HG03139 (cell line): ENCODE data around the gene PHF10.
"Not testable (repeated sequence)": the region's sequence is repeated elsewhere in the genome, so short reads cannot be mapped to it uniquely, and the experiment has no call there.

Experiments used
- ATAC-seq: cut with Tn5 transposase; IDR thresholded peaks from one replicate; pipeline ENCODE4 v1.9.1; 2021; ENCODE audit not compliant: unreplicated experiment

The PHF10 gene

DNA sequence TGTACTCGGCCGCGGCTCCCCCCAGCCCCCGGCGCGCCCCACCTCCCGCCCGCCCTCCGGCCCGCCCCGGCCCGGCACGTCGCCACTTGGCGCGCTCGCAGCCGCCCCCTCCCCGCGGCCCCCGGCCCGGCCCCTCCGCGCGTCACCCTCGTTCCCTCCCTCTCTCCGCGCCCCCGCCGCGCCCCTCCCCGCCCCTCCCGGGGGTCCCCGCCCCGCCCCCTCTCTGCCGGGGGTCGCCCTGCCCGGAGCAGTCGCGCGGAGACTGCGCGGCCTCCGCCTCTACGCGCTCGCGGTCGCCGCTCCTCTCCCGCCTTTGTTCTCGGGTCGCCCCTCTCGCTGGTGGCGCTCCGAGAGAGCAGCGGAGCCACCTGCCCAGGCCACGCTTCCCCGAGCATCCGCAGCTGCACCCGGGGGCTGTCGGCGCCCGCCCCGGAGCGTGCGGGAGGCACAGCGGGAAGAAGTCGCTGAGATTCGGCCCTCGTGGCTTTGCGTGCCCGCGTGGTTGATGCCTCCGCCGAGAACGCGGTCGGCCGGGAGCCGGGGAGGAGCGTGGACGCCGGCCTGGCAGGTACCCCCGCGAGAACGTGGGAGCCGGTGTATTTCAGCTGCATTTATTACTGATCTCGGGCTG is at the start of gene PHF10:
PHF10 (minus strand) TSS at position 7 of the 631 bp plus-strand sequence. CDS start 569 bp downstream, outside the sequence.
- ATAC-seq = peak; percentile 37

DNA sequence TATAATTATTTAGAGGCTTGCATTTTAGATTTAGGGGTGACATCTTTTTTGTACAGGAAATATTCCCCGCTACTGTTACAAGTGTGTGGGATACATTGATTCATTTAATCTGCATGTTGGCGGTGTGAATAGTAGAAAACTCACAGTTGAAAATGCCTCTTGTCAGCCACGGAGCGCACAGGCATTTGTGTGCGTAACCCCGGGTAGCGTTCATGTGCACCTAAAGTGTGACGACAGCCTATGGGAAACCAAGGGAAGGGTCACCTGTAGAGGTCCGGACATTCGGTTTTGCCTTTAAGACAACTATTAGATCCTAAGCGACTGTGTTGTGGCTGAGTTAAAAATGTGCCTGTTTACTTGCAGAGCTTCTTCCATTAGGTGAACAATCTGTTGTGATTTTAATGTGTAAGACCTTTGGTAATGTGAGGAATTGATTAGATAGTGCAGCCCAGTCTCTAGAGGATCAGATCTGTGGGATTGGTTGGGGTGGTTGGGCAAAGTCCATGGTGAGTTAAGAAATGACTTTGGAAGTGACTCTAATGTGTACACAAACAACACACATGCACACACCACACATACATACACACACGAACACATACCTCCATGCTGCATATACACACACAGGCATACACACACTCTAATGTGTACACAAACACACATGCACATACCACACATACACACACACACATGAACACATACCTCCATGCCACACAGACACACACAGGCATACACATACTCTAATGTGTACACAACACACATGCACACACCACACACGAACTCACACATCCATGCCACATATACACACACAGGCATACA is 42.8 kb upstream of the PHF10 start:
- no peak for ATAC-seq

DNA sequence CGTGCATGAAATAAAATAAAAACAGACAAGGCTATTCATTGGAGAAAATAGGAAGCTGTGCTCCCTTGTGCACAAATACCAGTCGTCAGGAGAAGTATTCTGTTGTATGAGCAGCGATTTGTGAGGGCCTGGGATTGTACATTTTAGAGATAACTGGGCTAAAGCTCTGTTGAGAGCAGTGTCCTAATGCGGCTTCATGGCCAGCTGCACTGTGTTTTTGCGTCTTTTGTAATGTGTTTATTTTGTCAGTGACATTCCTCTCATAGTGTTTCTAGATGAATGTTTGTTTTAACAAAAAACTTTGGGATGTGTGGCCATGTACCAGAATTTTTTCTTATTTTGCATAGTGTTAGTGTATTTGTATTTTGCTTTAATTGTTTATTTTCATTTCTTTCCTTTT is 41.9 kb upstream of the PHF10 start:
- no peak for ATAC-seq

DNA sequence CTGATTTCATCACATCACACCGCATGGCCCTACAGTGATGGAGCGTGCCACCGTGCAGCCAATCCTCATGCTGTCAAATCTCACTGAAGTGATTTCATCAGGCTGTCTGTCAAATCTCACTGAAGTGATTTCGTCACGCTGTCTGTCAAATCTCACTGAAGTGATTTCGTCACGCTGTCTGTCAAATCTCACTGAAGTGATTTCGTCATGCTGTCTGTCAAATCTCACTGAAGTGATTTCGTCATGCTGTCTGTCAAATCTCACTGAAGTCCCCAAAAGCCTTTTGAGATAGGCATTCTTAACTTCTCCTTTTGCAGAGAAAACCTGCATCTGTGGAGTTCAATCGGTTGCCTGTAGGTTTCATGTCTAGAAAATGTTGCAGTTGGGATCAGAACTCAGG is 41.5 kb upstream of the PHF10 start:
- not testable (repeated sequence) for ATAC-seq

DNA sequence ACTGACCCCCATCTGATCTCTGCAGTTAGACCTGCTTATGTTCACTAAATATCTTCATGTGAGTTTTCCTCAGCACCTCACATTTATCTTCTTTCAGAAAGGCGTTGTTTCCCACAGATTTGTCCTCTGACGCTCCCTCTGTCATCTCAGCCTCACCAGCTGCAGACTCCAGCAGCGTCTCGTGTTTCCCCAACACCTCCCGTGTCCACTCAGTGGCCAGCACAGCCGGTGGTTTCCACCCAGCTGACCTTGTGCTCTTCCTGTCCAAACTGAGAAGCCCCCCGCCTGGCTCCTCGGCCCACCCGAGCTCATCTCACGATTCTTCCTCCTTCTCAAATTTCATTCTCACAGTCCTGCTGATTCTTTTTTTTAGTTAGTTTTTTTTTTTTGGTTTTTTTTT is 39.6 kb upstream of the PHF10 start:
- ATAC-seq = no peak

DNA sequence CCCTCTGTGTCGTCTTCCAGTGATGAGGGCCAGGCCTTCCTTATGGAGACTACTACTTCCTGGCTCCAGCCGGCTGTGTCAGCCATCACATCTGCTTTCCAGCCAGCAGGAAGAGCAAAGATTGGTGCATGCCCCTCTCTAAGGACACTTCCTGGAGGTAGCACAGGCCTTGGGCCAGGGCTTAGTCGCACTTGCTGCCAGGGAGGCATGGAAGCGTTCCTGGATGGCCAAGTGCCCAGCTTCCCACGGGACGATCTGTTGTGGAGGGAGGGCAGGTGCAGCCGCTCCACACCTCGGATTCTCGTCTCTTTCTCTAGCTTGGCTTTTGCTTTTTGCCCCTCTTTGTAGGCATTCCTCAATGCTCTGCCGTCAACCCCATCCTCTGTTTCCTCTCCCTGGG is 39.0 kb upstream of the PHF10 start:
- ATAC-seq = no peak

DNA sequence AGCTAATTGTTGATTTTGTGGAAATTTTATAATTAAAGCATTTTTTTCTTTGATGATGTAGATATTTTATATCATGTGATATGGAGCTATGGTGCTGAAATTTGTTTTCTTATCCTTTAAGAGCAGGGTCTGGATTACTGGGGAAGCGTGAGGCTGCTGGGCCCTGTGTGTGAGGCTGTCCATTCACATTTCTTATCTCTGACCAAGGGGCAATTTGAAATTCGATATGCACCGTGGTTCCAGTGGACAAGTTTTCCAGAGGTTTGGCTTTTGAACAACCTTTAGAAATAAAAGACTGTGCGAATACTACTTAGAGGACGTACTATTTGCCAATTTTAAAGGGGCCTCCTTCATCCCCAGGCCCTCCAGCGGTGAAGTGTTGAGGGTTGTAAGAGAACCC is 30.9 kb upstream of the PHF10 start:
- no peak for ATAC-seq

DNA sequence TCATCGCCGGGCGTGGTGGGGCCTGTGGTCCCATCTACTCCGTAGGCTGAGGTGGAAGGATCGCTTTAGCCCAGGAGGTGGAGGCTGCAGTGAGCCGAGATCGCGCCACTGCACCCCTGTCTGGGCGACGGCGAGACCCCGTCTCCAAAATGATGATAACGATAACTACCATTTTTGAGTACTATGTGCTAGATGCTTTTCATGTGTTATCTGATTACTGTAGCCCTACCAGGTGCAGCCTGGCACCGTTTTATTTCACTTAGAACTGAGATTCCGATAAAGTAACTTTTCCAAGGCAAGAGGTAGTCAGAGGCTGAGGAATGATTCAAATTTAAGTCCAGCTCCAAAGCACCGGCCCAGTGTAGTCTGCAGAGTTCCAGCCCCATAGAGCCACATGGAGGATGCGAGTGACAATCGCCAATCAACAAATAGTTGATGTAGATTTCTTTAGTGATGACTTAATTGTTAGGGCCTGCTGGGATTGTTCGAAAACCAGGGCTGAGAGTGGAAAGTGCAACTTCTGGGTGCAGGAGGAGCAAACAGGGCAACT is 27.8 kb upstream of the PHF10 start:
- ATAC-seq = no peak

DNA sequence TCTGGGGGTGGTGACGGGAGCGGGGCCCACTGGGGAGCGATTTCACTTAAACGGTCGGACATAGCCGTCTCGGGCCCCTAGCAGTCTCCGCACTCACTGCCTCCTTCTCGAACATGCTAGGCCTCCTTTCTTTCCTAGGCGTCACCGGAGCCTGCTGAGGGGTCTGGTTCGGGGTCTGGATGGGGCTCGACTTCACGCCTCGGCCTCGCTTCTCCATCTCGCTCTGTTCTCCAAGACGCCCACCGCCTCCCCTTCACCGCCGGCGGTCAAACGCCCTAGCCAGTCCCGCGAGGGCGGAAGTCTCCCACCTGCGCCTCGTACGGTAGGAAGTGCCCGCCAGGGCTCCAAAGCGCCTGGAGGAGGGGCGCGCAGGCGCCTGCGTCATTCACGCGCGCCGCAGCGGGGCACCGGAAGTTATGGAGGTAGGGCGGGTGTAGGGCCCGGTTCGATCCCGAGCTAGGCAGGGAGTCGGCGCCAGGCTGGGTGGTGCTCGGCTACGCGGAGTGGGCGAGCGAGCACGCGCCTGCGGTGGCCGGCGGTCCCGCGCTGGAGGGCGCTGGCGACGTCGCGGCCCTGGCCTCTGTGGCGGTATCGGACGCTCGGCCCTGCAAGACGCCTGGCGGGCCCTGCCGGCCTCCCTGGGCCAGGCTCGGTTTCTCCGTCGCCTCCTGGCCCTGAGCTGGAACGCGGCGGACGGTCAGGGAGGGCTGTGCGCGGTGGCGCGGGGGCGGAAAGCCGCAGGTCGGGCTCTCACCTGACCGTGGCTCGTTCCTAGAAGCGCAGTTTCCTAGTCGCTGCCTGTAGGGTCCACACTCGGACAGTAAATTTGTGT is 27.2 kb upstream of the PHF10 start, which contains the start of the genes DYNLT2 and ERMARD:
DYNLT2 (minus strand) TSS at position 331 of the 832 bp plus-strand sequence; CDS start at position 217, 114 bp downstream.
ERMARD (plus strand) TSS at position 381 of the 832 bp plus-strand sequence; CDS start at position 417, 36 bp downstream.
- ATAC-seq = peak; percentile 95

DNA sequence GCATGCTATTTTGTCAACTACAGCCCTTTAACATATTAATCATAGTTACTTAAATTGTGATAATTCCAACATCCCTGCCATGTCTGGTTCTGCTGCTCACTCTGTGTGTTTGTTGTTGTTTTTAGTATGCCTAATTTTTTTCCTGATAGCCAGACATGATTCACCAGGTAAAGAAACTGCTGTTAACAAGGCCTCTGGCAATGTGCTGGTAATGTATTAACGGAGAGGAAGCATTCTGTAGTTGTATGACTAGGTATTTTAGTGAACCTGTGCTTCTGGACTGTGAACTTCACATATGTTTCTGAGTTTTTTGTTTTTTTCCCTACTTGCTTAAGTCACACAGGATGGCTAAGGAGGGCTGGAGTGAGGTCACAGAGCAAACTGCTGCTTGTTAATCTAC is 22.3 kb upstream of the PHF10 start:
- no peak for ATAC-seq

DNA sequence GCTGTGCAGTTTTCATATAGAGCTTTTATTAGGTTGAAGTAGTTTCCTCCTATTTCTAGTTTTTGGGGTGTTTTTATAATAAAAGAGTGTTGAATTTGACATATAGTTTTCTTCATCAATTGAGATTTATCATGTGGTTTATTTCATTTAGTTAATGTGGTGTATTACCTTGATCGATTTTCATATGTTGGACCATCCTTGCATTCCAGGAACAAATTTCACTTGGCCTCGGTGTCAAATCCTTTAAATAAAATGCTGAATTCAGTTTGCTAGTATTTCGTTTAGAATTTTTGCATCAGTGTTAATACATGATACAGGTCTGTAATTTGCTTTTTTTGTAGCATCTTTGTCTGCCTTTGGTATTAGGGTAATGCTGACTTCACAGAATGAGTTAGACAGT is 21.1 kb upstream of the PHF10 start:
- no peak for ATAC-seq

DNA sequence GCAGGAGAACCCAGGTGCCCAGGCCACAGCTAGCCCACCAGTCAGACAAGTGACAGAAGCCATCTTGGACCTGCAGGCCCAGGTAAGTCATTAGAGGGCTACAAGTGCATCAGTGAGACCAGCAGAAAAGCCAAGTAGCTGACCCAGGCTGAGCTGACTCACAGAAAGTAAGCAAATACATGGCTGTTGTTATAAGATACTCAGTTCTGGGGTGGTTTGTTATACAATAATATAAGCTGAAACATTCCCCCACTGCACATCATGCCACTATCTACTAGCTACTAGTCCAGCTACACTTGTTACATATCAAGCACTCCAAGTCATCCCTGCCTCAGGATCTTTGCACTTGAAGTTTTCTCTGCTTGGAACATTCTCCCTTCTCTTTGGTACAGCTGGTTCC is 17.0 kb upstream of the PHF10 start:
- ATAC-seq = no peak

DNA sequence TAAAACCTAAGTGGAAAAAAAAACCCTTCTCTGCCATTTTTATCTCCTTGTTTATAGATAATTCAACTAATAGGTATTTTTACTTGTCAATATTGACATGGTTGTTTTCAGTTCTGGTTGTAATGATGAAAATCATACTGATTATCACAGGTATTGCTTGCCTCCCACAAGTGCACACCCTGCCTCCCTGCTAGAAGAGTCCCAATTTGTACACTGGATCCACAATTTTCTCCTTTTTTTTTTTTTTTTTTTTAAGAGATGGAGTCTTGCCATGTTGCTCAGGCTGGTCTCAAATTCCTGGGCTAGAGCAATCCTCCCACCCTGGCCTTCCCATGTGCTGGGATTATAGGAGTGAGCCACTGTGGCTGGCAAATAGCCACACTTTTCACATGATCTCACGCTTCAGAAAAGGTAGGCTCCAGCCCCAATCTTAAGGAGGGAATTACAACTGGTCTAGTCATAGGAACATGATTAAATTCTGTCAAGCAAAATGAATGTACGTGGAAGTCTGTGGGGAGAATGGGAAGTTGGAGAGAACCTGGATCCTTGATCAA is 14.8 kb upstream of the PHF10 start:
- ATAC-seq = no peak

DNA sequence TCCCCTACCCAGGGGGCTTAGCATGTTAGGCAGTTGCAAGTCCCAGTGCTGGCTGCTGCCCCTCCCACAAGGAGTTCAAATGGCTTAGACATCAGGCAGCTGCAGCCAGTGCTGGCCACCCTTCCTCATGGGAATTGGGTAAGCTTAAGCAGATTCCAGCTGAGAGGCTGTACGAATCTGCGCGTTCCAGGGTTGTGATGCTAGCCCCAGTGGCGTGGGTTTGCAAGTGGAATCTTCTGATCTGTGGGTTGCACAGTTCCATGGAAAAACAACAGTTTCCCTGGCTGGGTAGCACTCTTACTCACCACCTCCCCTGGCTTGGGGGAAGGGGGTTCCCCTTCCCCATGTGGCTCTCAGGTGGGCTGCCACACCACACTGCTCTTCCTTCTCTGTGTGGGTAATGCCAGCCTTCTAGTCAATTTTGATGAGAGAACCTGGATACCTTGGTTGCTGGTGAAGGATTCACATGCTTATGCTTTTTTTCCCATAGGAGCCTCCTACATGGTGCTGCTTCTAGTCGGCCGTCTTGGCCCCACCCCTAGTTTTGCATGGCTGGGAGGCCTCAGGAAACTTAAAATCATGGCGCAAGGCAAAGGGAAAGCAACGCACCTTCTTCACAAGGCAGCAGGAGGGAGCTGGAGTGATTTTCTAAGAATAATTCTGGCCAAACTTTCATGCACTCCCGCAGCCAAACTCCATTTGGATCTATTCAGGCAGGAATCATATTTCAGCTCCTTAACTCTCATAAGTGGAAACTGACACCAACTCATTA is 14.1 kb upstream of the PHF10 start:
- ATAC-seq = no peak

DNA sequence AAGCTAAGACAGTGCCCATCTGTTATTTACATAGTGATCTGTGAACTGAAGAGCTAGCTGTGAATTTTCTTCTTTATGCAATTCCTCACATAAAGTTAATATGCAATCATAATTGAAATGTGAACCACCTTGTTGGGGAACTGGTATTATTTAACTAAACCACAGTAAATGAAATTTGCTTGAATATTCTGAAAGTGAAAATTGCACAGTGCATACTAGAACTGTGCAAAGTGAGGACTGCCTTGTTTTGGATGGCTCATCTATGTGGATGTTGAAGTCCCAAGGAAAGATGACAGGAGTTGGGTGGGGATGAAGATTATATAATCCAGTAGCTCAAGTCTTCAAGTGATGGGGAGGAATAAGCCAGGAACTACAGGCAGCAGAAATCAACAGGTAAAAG is 5.7 kb upstream of the PHF10 start:
- no peak for ATAC-seq

DNA sequence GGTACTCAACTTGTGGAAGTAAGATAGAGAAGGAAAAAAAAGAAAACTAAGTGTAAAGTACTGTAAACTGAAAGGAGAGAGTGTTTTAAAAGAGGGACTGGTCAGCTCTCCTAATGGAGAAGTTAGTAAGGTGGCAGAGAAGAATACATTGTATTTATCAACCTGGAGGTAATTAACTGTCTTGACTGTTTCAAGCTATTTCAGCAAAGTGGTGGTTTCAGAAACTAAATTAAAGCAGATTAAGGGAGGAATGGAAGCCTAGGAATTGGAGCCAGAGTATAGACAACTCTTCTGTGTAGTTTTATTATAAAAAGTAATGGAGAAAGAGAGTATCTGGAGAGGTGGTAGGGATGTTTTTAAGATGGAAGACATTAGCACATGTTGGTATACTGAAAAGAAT is 2.7 kb upstream of the PHF10 start:
- no peak for ATAC-seq

DNA sequence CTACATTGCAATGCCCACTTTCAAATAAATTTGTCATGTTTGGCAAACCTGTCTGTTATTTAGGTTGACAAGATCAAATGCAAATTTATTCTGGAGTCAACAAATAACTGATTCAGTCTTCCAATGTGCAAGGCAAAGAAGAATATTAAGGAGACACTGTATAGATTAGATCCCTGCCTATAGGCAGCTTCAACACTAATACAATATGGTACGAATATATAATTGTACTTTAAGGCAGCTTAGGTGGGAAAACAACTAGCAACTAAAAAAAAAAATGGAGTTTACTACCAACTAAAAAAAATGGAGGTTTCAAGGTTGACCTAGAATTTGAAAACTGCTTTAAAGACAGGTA is 1.7 kb upstream of the PHF10 start:
- ATAC-seq = no peak

DNA sequence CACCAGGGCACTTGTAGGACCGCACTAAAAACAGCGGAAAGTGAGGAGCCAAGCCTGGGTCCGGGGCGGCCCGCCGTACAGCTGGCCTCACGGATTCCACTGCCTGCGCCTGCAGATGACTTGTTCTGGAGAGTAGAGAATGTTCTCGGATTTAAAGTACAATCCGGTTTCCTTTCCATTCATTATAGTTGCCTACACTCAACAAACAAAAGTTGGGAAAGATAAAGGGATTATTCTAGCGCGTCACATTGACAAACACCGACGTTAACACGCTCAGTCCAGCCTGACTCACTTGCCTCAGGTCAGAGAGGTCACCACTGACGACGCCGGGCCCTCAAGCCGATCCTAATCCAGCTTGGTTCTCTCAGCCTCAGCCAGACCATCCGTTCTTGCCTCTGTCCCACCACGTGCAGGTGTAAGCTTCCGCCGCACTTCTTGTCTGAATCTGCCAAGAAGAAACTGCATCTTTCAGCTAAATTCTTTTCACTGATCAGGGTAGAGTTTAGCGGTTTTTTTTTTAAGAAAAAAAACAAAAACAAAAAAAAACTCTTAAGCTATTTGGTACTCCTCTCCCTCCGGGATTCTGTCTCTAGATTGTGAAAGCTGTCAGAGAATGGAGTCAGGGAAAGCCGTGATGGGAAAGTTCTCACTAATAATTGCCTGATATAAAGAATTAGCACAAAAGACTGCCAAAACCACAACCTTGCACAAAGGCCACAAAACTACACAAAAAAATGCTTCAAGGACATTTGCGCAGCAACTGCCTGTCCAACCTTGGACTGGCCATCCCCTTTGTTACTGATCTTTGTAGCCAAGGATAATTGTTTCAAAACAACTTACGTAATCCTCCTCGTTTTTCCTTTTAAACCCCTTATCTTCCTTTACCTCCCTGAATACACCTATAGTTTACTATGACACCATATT is 1.1 kb upstream of the PHF10 start:
- no peak for ATAC-seq

DNA sequence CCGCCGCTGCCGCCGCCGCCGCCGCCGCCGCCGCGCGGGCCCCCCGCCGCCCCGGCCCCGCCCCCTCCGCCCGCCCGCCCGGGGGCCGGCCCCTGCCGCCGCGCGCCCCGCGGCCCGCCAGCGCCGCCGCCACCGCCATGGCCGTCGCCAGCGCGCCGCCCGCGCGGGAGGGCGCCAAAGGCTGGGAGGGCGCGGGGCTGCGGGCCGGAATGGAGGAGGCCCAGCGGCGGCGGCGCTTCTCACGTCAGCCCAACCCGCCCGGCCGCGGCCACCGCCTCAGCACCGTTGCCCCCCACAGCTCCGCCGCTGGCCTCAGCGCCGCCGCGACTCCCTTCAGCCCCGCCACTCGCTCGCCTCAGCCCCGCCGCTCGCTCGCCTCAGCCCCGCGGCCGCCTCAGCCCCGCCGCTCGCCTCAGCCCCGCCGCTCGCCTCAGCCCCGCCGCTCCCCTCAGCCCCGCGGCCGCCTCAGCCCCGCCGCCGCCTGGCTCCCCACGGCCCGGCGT is 258 bp downstream of the PHF10 start:
- peak; percentile 27 for ATAC-seq
